HCT116 (cell line): ENCODE results near the gene GNA12. TPM values are rescaled to one million over a fixed set of nuclear protein-coding genes. Genes with fewer than 3 reads are reported as not detected.

Experiments
- ATAC-seq: fragments of 200-7000 bp; cut with Tn5 transposase; 2 replicates; pipeline ENCODE4 v1.9.1; 2020; ENCODE audit warnings: mild to moderate bottlenecking, moderate library complexity
- BruUV-seq: library from RNA; stranded (reverse); fragments of 400-500 nt; replicated peaks from 2 replicates; lab custom pipeline; 2021; lab: Mats Ljungman, UMichigan
- CTCF ChIA-PET: fragments of 300-600 bp; sonication (Branson Sonifier 250); formaldehyde crosslinking; loops from one replicate; lab custom pipeline; 2021; ENCODE audit warnings: antibody characterized with exemption; lab: Charles Lee
- POLR2A ChIA-PET: fragments of 300-600, 350-600 bp; sonication (Branson Sonifier 250); formaldehyde crosslinking; loops from one replicate; lab custom pipeline; 2021; ENCODE audit warnings: antibody characterized with exemption; lab: Charles Lee
- RAD21 ChIA-PET, 2 experiments: fragments of 300-600 bp; sonication (Branson Sonifier 250); formaldehyde crosslinking; loops; one replicate each; lab custom pipeline; 2023; ENCODE audit warnings: low total read pairs in 2 of 2; ENCODE audit not compliant: uncharacterized antibody in 2 of 2, unreplicated experiment in 2 of 2, low non-redundant PET in 1 of 2; lab: Charles Lee
- DNase-seq: peaks from one replicate; pipeline ENCODE4 v3.0.0-alpha.2; 2010; ENCODE audit warnings: low read depth, low spot score
- H2AFZ ChIP-seq: fragments of 200-600 bp; shearing (Covaris generic), sonication (generic); 2 replicates; pipeline ENCODE4 v1.6.1; 2017; ENCODE audit warnings: low read depth, mixed run types, mixed read lengths, antibody characterized with exemption, low read length; ENCODE audit not compliant: poor library complexity, severe bottlenecking
- H3K27ac ChIP-seq: 2 replicates; pipeline ENCODE4 v1.5.1; 2012; ENCODE audit warnings: low read depth, low read length
- H3K27me3 ChIP-seq: fragments of 200-600 bp; sonication (generic); 2 replicates; pipeline ENCODE4 v1.6.1; 2016; ENCODE audit warnings: mixed run types, low read length, mixed read lengths; ENCODE audit not compliant: insufficient read depth
- H3K36me3 ChIP-seq, 2 experiments: fragments of 200-500 bp in 1 of 2; fragments of 200-600 bp in 1 of 2; sonication (Bioruptor generic) in 1 of 2; sonication (generic) in 1 of 2; 2 replicates each; pipeline versions ENCODE4 v1.5.1 to v1.6.1; 2014 to 2016; ENCODE audit warnings: low read length in 2 of 2, inconsistent platforms in 1 of 2, mixed read lengths in 1 of 2, mixed run types in 1 of 2; ENCODE audit not compliant: insufficient read depth in 2 of 2, control insufficient read depth in 1 of 2
- H3K4me1 ChIP-seq, 2 experiments: fragments of 200-600 bp in 1 of 2; sonication (generic) in 1 of 2; 2 replicates each; pipeline versions ENCODE4 v1.5.1 to v1.6.1; 2012 to 2017; ENCODE audit warnings: low read length in 2 of 2, inconsistent platforms in 1 of 2, mild to moderate bottlenecking in 1 of 2, mixed read lengths in 1 of 2, mixed run types in 1 of 2, moderate library complexity in 1 of 2; ENCODE audit not compliant: insufficient read depth in 2 of 2, control insufficient read depth in 1 of 2
- H3K4me2 ChIP-seq: fragments of 200-600 bp; sonication (generic); 2 replicates; pipeline ENCODE4 v1.6.1; 2017; ENCODE audit warnings: mixed run types, low read length, mixed read lengths
- H3K4me3 ChIP-seq, 2 experiments: fragments of 200-600 bp in 1 of 2; sonication (generic) in 1 of 2; replicated peaks in 1 of 2; 2 replicates each; pipeline ENCODE4 v1.5.1; 2011 to 2016; ENCODE audit warnings: low read length in 2 of 2, control low read depth in 1 of 2, low read depth in 1 of 2, mild to moderate bottlenecking in 1 of 2, mixed read lengths in 1 of 2, mixed run types in 1 of 2
- H3K79me2 ChIP-seq: fragments of 200-600 bp; sonication (generic); 2 replicates; pipeline ENCODE4 v1.6.1; 2017; ENCODE audit warnings: mild to moderate bottlenecking, mixed run types, low read length, moderate library complexity, mixed read lengths; ENCODE audit not compliant: insufficient read depth
- H3K9ac ChIP-seq: fragments of 200-600 bp; sonication (generic); 2 replicates; pipeline ENCODE4 v1.6.1; 2016; ENCODE audit warnings: low read length, mixed read lengths
- H3K9me2 ChIP-seq: fragments of 200-600 bp; sonication (generic), shearing (Covaris generic); 2 replicates; pipeline ENCODE4 v1.6.1; 2017; ENCODE audit warnings: mixed run types, mild to moderate bottlenecking, moderate library complexity; ENCODE audit not compliant: insufficient read depth
- H3K9me3 ChIP-seq, 2 experiments: fragments of 200-500 bp in 1 of 2; fragments of 200-600 bp in 1 of 2; sonication (Bioruptor generic) in 1 of 2; sonication (generic) in 1 of 2; 2 replicates each; pipeline ENCODE4 v1.6.1; 2014 to 2017; ENCODE audit warnings: low read length in 2 of 2, mixed read lengths in 2 of 2, inconsistent platforms in 1 of 2, low read depth in 1 of 2, mild to moderate bottlenecking in 1 of 2, mixed run types in 1 of 2, moderate library complexity in 1 of 2; ENCODE audit not compliant: control insufficient read depth in 1 of 2, insufficient read depth in 1 of 2
- H4K20me1 ChIP-seq: fragments of 200-600 bp; sonication (generic), shearing (Covaris generic); 2 replicates; pipeline ENCODE4 v1.6.1; 2017; ENCODE audit warnings: mixed run types, mild to moderate bottlenecking, moderate library complexity; ENCODE audit not compliant: insufficient read depth
- CBX3 ChIP-seq: IDR thresholded peaks from 2 replicates; pipeline ENCODE4 v1.6.1; 2012; ENCODE audit warnings: low read depth
- CEBPB ChIP-seq: IDR thresholded peaks from 2 replicates; pipeline ENCODE4 v1.6.1; 2012; ENCODE audit warnings: low read depth
- CTCF ChIP-seq, 3 experiments: fragments of 200-600 bp in 1 of 3; sonication (generic) in 1 of 3; IDR thresholded peaks in 2 of 3; conservative IDR thresholded peaks in 1 of 3; 2 replicates each; pipeline ENCODE4 v1.5.1; 2012 to 2017; ENCODE audit warnings: low read depth in 2 of 3, low read length in 2 of 3, antibody characterized with exemption in 1 of 3, borderline replicate concordance in 1 of 3, control low read depth in 1 of 3, mild to moderate bottlenecking in 1 of 3, mixed read lengths in 1 of 3, mixed run types in 1 of 3, moderate library complexity in 1 of 3; ENCODE audit not compliant: insufficient read depth in 1 of 3
- EGR1 ChIP-seq: IDR thresholded peaks from 2 replicates; pipeline ENCODE4 v1.6.1; 2012; ENCODE audit warnings: low read depth
- ELF1 ChIP-seq: IDR thresholded peaks from 2 replicates; pipeline ENCODE4 v1.6.1; 2012; ENCODE audit warnings: low read depth, borderline replicate concordance
- EZH2 ChIP-seq: fragments of 200-600 bp; sonication (generic); IDR thresholded peaks from 2 replicates; pipeline ENCODE4 v1.6.1; 2017; ENCODE audit warnings: antibody characterized with exemption, mixed run types
- EZH2phosphoT487 ChIP-seq: fragments of 200-600 bp; IDR thresholded peaks from 2 replicates; pipeline ENCODE4 v1.6.1; 2018; ENCODE audit warnings: antibody characterized with exemption, borderline replicate concordance
- JUND ChIP-seq: IDR thresholded peaks from 2 replicates; pipeline ENCODE4 v1.6.1; 2012
- MAX ChIP-seq: IDR thresholded peaks from 2 replicates; pipeline ENCODE4 v1.6.1; 2012
- POLR2A ChIP-seq: IDR thresholded peaks from 2 replicates; pipeline ENCODE4 v1.7.0; 2011; ENCODE audit warnings: borderline replicate concordance; ENCODE audit not compliant: insufficient read depth, insufficient read length; ENCODE audit errors: extremely low read depth
- POLR2AphosphoS5 ChIP-seq: IDR thresholded peaks from 2 replicates; pipeline ENCODE4 v1.6.1; 2011; ENCODE audit warnings: mild to moderate bottlenecking, low read depth, low read length, moderate library complexity
- RAD21 ChIP-seq: IDR thresholded peaks from 2 replicates; pipeline ENCODE4 v1.6.1; 2012; ENCODE audit warnings: low read depth, mild to moderate bottlenecking
- SIN3A ChIP-seq: IDR thresholded peaks from 2 replicates; pipeline ENCODE4 v1.6.1; 2012; ENCODE audit warnings: low read depth
- SP1 ChIP-seq: IDR thresholded peaks from 2 replicates; pipeline ENCODE4 v1.6.1; 2012; ENCODE audit warnings: low read depth
- TCF7L2 ChIP-seq: IDR thresholded peaks from 2 replicates; pipeline ENCODE4 v1.7.0; 2011; ENCODE audit warnings: borderline replicate concordance, inconsistent platforms; ENCODE audit not compliant: insufficient read depth, insufficient read length; ENCODE audit errors: extremely low read depth
- ZFX ChIP-seq: fragments of 450-650 bp; IDR thresholded peaks from 2 replicates; pipeline ENCODE4 v1.6.1; 2017
- ZNF274 ChIP-seq: fragments of 200-500 bp; sonication (Bioruptor generic); IDR thresholded peaks from 2 replicates; pipeline ENCODE4 v1.6.1; 2014; ENCODE audit warnings: mild to moderate bottlenecking, low read depth, low read length, inconsistent platforms
- intact Hi-C: fragments of 100-400 bp; cut with micrococcal nuclease; formaldehyde crosslinking; loops from 2 replicates; pipeline ENCODE4 v1.10.0; 2022
- total RNA-seq: library from RNA; stranded (reverse); gene quantifications from one replicate; pipeline ENCODE4 v1.2.1, GENCODE V29; 2021; ENCODE audit not compliant: unreplicated experiment
- TF ChIP-seq, protein P1 (sequence below): IDR thresholded peaks from 2 replicates; pipeline ENCODE4 v1.6.1; 2011; ENCODE audit warnings: mild to moderate bottlenecking, low read length, moderate library complexity; ENCODE audit not compliant: insufficient replicate concordance; ENCODE audit errors: extremely low read depth

Gene GNA12
- total RNA-seq, 1 experiment from 2014 or later, result 32.6 TPM

DNA sequence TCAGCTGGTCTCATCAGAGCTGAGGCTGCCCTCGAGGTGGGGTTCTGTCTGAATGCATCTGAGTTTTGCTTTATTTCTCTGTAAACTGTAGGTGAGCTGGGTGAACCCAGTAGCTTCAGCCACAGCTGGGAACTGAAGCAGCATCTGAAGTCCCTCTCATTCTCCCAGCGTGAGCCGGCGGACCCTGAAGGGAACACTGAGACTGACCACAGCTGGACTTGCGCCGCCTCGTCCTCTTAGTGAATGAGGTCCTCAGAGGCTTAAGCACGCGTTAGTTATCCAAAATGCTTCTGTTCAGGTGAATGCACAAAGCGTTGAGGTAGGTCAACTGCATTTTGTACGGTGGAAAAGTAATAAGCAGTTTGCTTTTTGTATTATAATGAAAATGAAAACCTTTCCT, 79.5 kb downstream of the GNA12 start (continued):
- TF ChIP-seq CTCF (IDR thresholded peaks at IDR 0.05 in 2 of 3, conservative IDR thresholded peaks at IDR 0.05 in 1 of 3; ENCODE audit: borderline replicate concordance in 1 of 3, insufficient read depth in 1 of 3, low read depth in 2 of 3, low read length in 2 of 3) (no peak), ZFX (no peak), EGR1 (no peak), SP1 (no peak), EZH2 (no peak), EZH2phosphoT487 (no peak)

GRCh38 chr7:2763597-2763996, 80.5 kb downstream of the GNA12 start:
- ChIA-PET POLR2A (no interaction called here), RAD21 (interaction anchor here in 1 of 2 experiments (0.5 kb wide), 1 partner anchor 59 kb away, joined by 4 read pairs; no protein-coding TSS in a partner anchor), CTCF (no interaction called here)
- no peaks in the 10 kb centered on the region for H3K9me2 ChIP-seq
- no peaks in the 10 kb centered on the region for H3K9me3 ChIP-seq
- no peak overlapping the region for H3K4me2 ChIP-seq
- no peak for DNase-seq
- TF ChIP-seq ZNF274, result no peak
- TF ChIP-seq MAX, result no peak
- TF ChIP-seq ZFX, result no peak
- no peak for TF ChIP-seq TCF7L2
- no peak for TF ChIP-seq EZH2phosphoT487
- no peak for TF ChIP-seq JUND
- no peak for TF ChIP-seq POLR2AphosphoS5
- TF ChIP-seq ELF1, result no peak
- TF ChIP-seq CEBPB, result no peak
- TF ChIP-seq, protein P1, sequence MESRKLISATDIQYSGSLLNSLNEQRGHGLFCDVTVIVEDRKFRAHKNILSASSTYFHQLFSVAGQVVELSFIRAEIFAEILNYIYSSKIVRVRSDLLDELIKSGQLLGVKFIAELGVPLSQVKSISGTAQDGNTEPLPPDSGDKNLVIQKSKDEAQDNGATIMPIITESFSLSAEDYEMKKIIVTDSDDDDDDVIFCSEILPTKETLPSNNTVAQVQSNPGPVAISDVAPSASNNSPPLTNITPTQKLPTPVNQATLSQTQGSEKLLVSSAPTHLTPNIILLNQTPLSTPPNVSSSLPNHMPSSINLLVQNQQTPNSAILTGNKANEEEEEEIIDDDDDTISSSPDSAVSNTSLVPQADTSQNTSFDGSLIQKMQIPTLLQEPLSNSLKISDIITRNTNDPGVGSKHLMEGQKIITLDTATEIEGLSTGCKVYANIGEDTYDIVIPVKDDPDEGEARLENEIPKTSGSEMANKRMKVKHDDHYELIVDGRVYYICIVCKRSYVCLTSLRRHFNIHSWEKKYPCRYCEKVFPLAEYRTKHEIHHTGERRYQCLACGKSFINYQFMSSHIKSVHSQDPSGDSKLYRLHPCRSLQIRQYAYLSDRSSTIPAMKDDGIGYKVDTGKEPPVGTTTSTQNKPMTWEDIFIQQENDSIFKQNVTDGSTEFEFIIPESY, result no peak
- TF ChIP-seq CTCF (IDR thresholded peaks at IDR 0.05 in 2 of 3, conservative IDR thresholded peaks at IDR 0.05 in 1 of 3; ENCODE audit: borderline replicate concordance in 1 of 3, insufficient read depth in 1 of 3, low read depth in 2 of 3, low read length in 2 of 3), result no peak
- no peak for TF ChIP-seq POLR2A
- no peak for TF ChIP-seq CBX3
- no peak for TF ChIP-seq RAD21
- no peak for TF ChIP-seq SIN3A
- no peaks in the 10 kb centered on the region for H3K27me3 ChIP-seq
- no peak overlapping the region for H2AFZ ChIP-seq
- peaks cover 22 to 26% of the 10 kb centered on the region in 2 experiments for H3K4me1 ChIP-seq
- no peak overlapping the region for H3K27ac ChIP-seq
- no peak for ATAC-seq
- H3K4me3 ChIP-seq, result no peak overlapping the region
- BruUV-seq, result no TSS peak
- H3K9ac ChIP-seq, result no peak overlapping the region
- no peaks in the 10 kb centered on the region for H3K36me3 ChIP-seq
- intact Hi-C loops, result no loop called here
- H4K20me1 ChIP-seq, result no peaks in the 10 kb centered on the region
- peaks cover 8% of the 10 kb centered on the region; the same call in 1 of the 2 replicates for H3K79me2 ChIP-seq
